Kidney capillary endothelial cell (primary cell): ENCODE measurements around the gene COX4I2.
"Not testable (repeated sequence)": the region's sequence is repeated elsewhere in the genome, so short reads cannot be mapped to it uniquely, and the experiment has no call there.

Experiments used
- DNase-seq: peaks from one replicate; pipeline ENCODE4 v3.0.0-alpha.2; 2018; ENCODE audit warnings: low spot score

Gene COX4I2

DNA sequence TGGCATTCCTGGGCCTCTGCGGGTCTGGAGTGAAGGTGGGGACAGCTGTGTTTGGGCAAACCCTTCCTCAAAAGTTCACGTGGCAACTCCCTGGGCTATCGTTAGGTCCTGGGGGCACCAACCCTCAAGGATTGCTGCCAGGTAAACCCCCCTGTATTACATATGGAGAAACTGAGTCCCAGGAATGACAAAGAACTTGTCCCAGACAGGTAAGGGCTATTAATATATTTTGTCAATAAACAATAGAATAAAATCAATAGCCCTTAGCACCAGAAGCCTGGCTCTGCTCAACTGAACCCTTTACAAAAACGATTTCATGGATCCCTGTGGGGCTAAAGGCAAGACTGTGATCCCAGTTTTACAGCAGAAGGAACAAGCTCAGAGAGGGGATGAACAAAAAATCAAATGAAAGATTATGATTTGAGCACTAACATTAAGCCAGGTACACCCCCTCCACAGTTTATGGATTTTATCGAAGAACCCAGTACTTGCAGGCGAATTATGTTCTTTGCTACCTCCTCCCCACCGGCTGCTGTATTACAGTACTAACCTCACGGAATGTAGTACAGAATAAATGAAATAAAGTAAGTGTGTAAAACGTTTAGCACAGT is 30.0 kb upstream of the COX4I2 start:
- DNase-seq, result no peak

DNA sequence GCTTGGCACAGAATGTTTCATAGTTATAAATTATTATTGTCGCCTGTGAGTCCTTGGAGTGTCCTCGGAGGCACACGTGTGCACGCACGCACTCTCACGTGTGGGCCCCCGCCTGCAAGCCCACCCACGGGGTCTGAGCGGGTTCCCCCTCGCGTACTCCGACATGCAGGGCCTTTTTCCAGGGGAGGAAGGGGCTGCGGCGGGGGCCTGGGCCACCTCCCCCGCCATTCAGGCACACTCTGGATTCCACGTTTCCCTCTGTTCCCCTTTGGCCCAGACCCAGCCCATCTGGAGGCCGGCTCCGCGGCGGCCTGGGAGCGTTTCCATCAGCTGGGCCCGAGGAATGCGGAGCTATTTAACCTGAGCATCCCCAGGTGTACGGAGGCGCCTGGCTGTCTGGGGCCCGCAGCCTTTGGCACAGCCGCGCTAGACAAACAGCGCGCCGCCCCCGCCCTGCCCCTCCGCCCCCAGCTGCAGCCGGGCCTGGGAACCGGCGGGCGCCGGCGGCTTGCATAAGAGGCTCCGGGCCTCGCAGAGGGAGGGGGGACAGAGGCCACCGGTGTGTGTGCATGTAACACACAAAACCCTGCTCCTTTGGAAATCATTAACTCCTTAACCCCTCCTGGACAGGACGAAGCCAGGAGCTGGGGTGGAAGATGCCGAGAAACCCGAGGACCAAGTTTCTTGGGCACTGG is 29.3 kb upstream of the COX4I2 start:
- peak; percentile 90 for DNase-seq

DNA sequence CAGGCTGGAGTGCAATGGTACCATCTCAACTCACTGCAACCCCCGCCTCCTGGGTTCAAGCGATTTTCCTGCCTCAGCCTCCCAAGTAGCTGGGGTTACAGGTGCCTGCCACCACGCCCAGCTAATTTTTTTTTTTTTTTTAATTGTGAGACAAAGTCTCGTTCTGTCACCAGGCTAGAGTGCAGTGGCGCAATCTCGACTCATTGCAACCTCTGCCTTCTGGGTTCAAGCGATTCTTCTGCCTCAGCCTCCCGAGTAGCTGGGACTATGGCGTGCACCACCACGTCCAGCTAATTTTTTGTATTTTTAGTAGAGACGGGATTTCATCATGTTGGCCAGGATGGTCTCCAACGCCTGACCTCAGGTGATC is 25.5 kb upstream of the COX4I2 start:
- DNase-seq, result not testable (repeated sequence)

DNA sequence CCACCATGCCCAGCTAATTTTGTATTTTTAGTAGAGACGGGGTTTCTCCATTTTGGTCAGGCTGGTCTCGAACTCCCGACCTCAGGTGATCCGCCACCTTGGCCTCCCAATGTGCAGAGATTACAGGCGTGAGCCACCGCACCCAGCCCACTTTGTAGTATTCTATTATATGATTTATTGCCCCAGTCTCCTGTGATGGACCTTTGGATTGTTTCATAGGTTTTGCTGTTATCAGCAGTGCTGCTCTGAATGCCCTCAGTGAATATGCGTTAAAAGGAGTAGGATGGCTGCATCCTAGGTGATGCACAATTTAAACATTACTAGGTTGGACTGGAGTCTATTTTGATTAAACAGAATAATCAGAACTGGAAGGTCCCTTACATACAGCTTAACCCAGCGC is 22.3 kb upstream of the COX4I2 start:
- DNase-seq, result no peak

DNA sequence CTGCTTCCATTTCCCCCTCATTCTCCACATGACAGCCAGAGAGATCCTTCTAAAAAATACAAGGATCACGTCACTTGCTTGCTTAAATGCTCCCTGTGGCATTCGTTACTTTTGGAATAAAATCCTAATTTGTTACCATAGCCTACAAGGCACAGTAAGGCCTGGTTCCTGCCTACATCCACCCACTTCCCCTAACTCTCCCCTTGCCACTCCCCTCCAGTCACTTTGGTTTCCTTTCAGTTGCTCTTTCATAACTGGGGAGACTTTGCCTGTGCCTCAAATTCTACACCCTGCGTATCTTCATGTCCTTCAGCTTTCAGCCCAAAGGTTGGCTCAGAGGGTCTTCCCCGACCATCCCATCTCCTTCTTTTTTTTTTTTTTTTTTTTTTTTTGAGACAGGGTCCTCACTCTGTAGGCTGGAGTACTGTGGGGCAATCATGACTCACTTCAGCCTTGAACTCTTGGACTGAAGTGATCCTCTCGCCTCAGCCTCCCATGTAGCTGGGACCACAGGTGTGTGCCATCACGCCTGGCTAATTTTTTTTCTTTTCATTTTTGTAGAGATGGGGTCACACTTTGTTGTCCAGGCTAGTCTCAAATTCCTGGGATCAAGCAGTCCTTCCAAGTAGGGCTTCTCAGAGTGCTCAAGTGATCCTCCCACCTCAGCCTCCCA is 20.1 kb upstream of the COX4I2 start:
- DNase-seq, result no peak

DNA sequence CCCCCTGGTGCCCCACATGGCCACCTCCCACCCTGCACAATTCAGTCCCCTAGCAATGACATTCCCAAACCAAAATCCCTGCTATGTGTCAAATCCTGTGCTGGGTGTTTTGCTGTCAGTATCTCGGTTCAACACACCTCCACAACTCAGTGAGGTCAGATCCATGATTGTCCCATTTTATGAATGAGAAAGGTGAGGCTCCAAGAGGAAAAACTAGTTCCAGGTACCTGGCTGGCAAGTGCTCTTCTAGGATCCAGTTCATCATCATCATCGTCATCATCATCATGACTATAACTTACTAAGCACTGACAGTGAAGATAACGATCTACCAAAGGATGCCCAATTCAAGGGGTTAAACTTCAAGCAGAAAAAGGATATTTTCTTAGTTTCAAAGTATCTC is 17.5 kb upstream of the COX4I2 start:
- DNase-seq, result no peak

DNA sequence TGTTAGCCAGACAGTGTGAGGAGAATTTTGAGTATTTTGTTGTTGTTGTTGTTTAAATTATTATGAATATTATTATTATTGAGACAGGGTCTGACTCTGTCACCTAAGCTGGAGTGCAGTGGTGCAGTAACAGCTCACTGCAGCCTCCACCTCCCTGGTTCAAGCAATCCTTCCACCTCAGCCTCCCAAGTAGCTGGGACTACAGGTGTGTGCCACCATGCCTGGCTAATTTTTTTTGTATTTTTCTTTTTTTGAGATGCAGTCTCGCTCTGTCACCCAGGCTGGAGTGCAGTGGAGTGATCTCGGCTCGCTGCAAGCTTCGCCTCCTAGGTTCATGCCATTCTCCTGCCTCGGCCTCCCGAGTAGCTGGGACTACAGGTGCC is 14.6 kb upstream of the COX4I2 start:
- not testable (repeated sequence) for DNase-seq

DNA sequence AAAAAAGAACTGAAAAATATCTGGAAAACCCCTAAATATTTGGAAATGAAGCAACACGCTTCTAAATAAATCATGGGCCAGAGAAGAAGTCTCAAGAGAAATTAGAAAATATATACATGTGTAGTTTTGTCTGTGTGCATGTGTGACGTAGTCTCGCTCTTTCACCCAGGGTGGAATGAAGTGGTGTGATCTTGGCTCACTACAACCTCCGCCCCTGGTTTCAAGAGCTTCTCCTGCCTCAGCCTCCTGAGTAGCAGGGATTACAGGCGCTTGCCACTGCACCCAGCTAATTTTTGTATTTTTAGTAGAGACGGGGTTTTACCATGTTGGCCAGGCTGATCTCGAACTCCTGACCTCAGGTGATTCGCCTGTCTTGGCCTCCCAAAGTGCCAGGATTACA is 11.2 kb upstream of the COX4I2 start:
- not testable (repeated sequence) for DNase-seq

DNA sequence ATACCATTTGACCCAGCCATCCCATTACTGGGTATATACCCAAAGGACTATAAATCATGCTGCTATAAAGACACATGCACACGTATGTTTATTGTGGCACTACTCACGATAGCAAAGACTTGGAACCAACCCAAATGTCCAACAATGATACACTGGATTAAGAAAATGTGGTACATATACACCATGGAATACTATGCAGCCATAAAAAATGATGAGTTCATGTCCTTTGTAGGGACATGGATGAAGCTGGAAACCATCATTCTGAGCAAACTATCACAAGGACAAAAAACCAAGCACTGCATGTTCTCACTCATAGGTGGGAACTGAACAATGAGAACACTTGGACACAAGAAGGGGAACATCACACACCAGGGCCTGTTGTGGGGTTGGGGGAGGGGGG is 9.7 kb upstream of the COX4I2 start:
- not testable (repeated sequence) for DNase-seq

DNA sequence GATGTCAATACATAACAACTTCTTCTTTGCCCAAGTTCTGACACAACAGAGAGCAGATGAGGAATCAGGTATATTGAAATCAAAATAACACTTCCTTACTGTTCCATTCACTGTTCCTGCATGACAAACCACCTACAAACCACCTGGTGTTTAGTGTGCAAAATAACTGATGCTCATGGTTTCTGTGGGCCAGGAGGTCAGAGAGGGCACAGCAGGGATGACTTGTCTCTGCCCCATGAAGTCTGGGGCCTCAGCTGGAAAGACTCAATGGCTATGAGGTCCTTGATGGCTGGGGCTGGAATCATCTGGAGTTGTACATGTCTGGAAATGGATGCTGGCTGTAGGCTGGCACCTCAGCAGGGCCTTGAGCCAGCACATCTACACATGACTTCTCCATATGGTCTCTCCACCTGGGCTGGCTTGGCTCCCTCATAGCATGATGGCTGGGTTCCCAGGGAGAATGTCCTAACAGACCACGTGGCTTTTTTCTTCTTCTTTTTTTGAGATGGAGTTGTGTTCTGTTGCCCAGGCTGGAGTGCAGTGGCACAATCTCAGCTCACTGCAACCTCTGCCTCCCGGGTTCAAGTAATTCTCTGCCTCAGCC is 7.4 kb upstream of the COX4I2 start:
- DNase-seq, result no peak

DNA sequence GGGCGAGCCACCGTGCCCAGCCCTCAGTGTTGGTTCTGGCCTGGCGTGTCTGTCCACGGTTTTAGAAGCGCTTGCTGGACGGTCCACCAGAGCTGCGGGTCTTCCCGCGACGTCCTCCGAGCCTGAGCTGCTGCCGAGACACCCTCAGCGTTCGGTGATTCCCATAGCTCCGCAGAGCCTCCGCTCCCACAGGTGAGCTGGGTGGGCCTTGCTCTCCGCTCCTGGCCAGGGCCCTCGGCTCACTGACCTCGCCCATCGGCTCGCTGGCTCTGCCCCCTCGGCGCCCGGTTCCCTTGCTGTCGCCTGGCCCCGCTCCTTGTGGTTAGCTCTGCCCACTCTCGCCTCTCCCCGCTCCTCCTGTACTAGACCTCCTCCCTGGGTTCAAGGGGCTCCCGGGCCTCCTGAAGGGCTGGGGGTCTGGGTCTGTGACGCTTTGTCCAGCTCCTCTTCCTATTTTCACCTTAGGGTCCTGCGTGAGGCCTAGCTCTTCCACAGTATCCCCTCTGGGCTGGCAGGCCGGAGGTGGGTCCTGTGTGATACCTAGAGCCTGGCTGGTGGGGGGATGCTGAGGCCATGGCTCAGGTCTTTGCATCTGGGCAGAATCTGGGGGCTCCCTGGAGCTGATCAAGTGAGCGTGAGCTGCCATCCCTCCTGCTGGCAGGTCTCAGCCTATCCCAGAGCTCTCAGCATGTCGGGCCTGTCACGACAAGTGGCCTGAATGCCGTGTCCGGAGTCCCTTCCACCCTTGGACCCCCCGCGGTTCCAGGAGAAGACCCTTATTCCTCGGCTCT is 5.0 kb upstream of the COX4I2 start:
- DNase-seq, result no peak

DNA sequence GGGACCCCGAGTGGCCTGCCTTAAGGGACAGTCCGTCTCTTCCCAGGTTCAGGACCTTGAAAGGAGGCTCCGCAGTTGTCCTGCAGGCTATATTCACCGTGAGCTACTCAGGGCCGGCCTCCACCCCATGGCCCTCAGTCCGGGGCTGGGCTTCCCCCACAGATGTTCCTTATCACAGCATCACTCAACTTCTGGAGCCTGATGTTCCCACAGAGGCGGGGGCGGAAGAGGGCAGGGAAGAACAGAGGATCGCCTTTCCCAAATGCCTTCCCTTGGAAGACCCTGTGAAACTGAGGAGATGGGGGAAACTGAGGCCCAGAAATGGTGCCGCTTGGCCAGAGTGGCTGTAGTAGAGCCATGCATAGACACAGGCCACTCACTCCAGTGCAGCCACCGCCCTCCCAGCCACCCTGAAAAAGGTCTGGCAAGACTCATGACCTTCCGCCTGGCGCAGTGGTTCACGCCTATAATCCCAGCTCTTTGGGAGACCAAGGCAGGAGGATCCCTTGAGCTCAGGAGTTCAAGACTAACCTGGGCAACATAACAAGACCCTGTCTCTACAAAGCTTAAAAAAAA is 4.3 kb upstream of the COX4I2 start:
- no peak for DNase-seq

DNA sequence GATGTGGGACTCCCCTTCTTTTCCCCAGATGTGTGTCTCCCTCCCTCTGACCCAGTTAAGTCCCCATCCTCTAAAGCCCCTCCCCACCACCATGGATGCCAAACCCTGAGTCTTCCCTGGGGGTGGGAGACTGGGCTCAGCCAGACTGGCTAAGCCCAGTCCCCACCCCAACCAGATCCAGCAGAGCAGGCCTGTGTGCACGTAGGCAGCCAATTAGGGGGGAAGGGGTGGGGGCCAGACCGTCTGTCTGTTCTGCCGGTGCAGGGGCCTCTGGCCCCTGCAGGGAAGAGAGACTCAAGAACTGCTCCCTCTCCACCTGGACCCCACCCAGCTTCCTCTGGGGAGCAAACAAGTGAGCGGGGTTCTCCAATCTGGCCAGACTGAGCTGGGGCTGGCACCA is 605 bp downstream of the COX4I2 start:
- DNase-seq, result no peak

DNA sequence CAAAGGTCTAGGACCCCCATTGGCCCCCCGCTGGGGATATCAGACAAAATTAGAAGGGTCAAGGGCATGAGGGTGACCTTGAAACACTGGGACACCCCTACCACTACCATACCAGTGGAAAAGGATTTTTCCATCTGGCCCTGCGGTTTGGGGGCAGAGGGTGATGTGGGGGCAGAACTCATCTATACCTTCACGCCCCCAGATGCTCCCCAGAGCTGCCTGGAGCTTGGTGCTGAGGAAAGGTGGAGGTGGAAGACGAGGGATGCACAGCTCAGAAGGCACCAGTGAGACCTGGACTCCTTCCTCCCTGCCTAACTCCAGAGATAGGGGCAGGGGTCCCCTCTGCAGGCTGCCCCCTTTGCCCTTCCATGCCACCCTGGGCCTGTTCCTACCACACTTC is 1.1 kb downstream of the COX4I2 start:
- DNase-seq, result no peak

DNA sequence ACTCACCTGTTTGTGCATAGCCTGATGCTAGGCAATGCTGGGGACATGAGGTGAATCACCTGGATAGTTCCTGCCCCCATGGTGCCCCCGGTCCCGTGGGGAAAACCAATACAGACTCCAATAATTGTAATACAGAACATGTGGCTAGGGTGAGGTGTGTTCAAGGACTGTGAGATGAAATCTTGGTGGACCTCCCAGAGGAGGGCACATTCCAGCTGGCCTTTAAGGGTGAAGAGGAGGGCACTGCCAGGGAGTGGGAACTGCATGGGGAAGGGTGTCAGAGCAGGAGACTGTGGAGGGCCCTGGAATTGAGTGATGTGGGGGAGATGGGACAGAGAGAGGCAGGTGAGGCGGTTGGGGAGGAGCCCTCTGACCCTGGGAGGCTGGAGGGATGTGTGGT is 2.5 kb downstream of the COX4I2 start:
- no peak for DNase-seq

DNA sequence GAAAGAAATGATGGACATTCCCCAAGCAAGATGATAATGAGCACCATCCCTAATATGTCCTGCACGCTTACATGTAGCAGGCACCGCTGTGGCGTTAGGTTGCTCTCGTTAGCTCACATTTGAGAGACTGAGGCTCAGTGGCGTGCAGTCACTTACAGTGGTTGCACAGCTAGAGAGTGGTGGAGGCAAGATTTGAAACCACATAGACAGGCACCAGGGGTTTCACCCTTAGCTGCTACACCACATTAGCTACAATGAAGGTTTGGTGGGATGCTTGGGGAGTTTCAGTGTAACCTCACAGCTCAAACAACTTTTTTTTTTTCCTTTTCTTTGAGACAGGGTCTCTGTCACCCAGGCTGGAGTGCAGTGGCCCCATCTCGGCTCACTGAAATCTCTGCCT is 3.7 kb downstream of the COX4I2 start:
- no peak for DNase-seq

DNA sequence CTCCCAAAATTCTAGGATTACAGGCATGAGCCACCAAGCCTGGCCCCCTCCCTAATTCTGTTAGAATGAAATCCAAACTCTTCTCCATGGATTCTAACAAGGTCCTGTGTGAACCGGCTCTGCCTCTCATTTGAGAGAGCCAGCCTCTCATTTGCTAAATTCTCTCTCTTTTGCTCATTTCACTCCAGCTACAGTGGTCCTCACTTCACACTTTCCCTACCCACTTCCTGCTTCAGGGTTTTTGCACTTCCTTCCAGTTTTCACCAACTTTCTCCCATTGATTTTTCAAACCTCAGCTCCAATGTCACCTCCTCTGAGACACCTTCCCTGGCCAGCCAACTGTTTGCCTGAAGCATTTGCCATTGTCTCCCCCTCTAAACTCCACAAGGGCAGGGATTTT is 5.1 kb downstream of the COX4I2 start:
- no peak for DNase-seq

DNA sequence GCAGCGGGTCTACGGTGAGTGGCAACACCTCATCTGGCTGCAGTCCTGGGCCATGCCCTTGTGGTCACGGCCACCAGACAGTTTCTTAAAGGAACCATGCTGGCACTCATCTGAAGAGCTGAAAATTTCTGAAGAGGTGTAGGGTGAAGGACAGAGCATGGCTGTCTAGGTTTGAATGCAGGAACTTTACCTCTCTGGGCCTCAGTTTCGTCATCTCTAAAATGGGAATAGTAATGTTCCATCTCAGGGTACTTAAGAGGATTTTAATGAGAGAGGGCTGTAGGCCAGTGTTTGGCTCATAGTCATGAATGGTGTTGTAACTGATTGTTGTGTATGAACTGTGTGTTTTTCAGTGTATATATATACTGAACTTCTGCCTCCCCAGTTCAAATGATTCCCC is 5.8 kb downstream of the COX4I2 start:
- DNase-seq, result no peak

DNA sequence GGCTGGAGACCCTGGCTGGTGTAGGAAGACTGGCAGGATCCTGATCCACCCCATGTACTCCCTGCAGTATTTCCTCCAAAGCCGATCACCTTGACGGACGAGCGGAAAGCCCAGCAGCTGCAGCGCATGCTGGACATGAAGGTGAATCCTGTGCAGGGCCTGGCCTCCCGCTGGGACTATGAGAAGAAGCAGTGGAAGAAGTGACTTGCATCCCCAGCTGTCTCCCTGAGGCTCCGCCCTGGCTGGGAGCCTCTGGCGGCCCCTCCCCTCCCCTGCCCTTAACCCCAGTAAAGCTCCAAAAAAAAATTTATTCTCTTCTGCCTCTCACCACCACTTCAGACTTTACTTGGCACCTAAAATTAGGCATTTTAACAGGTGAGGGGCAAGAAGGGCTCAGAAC is 7.0 kb downstream of the COX4I2 start:
- no peak for DNase-seq

DNA sequence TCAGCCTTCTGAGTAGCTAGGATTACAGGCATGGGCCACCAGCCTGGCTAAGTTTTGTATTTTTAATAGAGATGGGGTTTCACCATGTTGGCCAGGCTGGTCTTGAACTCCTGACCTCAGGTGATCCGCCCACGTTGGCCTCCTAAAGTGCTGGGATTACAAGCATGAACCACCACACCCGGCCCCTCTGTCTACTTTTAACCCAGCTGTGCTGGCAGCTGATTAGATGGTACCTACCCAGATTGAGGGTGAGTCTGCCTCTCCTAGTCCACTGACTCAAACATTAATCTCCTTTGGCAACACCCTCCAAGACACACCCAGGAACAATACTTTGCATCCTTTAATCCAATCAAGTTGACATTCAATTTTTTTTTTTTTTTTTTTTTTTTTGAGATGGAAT is 10.4 kb downstream of the COX4I2 start:
- DNase-seq, result not testable (repeated sequence)

DNA sequence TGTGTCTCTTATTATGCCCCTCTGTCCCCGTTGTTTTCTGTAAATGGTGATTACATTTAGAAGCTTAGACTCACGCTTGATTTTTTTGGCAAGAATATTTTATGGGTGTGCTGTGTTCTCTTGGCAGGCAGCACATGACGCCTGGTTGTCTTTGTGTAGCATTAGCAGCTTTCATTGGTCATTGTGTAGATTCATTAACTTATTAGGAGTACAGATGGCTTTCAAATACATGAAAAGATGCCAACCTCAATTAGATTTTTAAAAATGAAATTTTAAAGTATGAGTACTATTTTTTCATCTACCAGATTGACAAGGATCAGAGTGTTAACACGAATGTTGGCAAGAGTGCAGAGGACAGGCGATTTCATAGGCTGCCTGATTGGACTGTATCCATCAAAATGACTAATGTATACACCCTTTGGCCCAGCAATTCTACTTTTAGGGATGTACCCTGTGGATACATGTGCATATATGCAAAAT is 15.2 kb downstream of the COX4I2 start:
- no peak for DNase-seq

DNA sequence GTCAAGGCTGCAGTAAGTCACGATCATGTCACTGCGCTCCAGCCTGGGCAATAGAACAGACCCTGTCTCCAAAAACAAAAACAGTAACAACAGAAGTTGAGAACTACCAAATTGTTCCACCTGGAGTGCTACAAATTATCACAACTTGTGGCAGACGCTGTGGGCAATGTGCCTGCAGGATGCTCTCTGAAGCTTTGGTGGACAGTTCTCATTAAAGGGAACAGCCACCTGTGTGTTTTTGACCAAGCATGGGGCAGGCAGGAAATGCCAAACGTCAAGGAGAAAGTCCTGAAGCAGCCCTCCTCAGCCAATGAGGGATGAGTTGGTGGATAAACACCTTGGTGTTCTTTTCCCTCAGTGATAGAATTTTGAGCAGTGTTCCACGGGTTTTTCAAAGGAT is 15.8 kb downstream of the COX4I2 start:
- no peak for DNase-seq
